Left ventricle myocardium superior (tissue), 1 donor: ENCODE results near the gene SEC14L2. TPM values are rescaled to one million over a fixed set of nuclear protein-coding genes. Genes with fewer than 3 reads are reported as not detected.

Experiments used
- ATAC-seq: fragments of 200-7000 bp; cut with Tn5 transposase; one replicate; pipeline ENCODE4 v1.9.1; 2020; ENCODE audit warnings: mild to moderate bottlenecking, moderate library complexity
- DNase-seq: peaks from one replicate; pipeline ENCODE4 v3.0.0-alpha.2; 2020
- intact Hi-C: fragments of 100-400 bp; cut with micrococcal nuclease; formaldehyde crosslinking; loops from one replicate; pipeline ENCODE4 v1.11.0; 2022
- long read RNA-seq: library from polyadenylated mRNA; unstranded; transcript quantifications from one replicate; pipeline ENCODE4 v2.0.0, GENCODE V29; 2021
- total RNA-seq: library from RNA; stranded (reverse); fragmentation: NEBNext Ultra II Directional; extraction: Animal tissue kit (Norgen Biotek cat#: 25700); gene quantifications from one replicate; pipeline ENCODE4 v1.2.1, GENCODE V29; 2021
- donor health status: DM: no; HTN: yes; CAD: no; lungs with severe emphysema.

Gene SEC14L2
- 0.82 TPM for total RNA-seq
- long read RNA-seq = 0 reads

DNA sequence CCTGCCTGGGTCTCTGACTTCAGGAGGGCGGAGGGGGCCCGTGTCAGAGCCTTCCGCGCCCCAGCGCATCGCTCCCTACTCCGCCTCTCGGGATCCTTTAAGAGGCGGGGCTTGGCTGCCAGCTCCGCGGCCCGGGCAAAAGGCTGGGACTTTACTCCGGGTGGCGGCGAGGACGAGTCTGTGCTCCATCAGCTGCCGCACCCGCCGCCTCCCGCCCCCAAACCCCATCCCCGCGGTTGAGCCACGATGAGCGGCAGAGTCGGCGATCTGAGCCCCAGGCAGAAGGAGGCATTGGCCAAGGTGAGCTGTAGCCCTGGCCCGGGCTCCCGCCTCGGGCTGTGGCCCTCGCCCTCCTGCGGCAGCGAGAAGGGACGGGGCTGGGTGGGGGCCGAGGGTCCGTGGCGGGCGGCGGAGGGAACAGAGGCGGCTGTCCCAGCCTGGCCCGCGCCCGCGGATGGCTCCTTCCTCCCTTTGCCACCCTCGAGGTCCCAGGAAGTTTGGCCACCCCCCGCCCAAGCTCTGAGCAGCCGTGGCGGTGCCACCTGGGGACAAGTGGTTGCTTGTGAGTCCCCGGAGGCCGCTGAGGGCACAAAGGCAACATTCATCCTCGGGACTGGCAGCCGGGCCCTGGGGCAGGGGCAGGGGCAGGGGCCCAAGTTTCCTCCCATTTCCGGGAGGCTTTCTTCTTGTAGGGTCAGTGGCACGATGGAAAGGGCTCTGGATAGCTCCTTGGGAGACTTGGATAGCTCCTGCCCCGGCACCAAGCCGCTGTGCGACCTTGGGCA, at the start of gene SEC14L2:
Gene SEC14L2 (plus strand): TSS at position 148 of the 785 bp plus-strand sequence. CDS start 99 bp downstream, at position 247.
- DNase-seq (peak; percentile 82), ATAC-seq (peak; percentile 82)
- intact Hi-C loops = loop anchor here (10.0 kb wide), 1 partner anchor 88 kb away; no protein-coding TSS in a partner anchor

DNA sequence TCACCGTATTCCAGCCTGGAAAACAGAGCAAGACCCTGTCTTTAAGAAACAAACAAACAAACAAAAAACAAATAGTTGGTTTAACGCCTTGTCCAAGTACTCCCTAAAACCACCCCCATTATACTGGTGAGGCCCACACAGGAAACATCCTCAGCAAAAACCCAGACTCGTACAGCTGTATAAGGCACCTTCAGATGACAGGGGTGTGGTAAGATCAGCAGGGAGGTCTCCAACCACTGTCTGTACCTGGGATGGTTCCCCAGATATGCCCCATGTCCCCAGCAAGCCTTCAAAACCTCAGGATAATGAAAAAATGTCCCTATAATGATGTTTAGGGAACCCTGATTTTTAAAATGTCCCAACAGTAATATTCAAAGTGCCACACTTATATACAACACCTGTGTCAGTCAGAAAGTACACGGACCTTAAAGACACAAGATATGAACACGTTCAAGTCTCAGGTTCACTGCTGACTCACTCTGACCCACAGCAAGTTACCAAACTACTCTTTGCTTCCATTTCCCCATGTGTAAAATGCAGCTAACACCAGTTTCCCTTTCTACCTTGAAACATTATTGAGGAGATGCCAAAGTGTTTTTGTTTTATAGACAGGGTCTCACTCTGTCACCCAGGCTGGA, 49.4 kb upstream of the SEC14L2 start:
- no peak for DNase-seq
- no peak for ATAC-seq

DNA sequence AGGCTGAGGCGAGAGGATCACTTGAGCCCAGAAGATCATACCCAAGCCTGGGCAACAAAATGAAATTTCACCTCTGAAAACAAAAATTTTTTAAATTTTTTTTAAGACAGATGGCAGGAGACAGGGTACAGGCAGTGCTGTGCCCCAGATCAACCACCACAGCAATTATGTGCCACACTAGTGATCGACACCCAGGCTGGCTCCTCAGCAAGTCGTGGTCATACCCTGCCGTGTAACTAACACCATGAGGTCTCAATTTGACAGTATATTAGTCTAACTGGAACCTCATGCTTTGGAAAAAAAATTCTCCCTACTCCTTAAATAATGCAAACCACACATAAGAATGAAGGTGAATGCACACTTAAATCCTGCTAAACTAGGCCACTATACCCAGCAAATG, 48.4 kb upstream of the SEC14L2 start:
- intact Hi-C loops = loop anchor here (10.0 kb wide), 1 partner anchor 54 kb away; no protein-coding TSS in a partner anchor
- no peak for ATAC-seq
- DNase-seq = no peak

More for the DNA sequence above, 49.4 kb upstream of the SEC14L2 start:
- intact Hi-C loops = loop anchor here (10.0 kb wide), 1 partner anchor 53 kb away; no protein-coding TSS in a partner anchor

DNA sequence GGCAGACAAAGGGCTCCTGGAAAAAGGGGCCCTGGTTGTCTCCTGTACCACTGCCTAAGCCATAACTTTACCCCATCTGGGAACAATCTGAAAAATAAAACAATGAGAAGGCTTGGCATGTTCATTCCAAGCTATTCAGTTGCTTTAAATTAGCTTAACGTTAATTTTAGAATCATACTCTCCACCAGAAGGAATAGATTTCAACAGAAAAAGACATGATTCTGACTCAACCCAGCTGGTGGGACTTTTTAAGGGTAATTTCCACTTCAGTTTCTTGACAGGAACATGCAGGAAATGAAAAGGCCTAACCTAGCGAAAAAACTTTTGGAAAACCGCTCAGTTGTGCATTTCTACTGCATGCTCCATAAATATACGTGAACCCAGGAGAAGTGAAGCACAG, 48.0 kb upstream of the SEC14L2 start:
- ATAC-seq = no peak
- intact Hi-C loops = loop anchor here (10.0 kb wide), 1 partner anchor 54 kb away; no protein-coding TSS in a partner anchor
- DNase-seq = no peak

DNA sequence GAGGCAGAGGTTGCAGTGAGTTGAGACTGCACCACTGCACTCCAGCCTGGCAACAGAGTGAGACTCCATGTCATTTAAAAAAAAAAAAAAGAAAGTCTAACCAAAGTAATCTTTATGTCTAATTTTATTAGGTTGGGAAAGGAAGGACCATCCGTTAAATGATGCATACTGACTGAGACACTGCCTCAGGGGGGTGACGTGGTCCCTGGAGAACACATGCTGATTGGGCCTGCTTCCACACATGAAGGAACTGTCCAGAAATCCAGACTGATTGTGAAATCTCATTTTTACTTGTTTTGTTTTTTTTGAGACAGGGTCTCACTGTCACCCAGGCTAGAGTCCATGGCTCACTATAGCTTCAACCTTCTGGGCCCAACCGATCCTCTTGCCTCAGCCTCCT, 45.6 kb upstream of the SEC14L2 start:
- DNase-seq (no peak), ATAC-seq (no peak)
- intact Hi-C loops = no loop called here

DNA sequence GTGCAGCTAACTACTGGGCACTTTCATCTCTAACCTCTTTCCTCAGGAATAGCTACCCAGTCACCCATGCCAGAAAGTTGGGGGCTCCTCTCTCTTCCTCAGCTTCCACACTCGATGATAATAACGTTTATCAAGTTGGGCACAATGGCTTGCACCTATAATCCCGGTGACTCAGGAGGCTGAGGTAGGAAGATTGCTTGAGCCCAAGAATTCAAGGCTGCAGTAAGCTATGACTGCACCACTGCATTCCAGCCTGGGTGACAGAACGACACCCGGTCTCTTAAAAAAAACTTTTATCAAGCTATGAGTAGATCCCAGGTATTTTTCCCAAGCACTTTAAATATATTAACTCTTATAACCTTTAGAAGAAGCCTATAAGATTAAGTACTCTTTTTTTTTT, 42.2 kb upstream of the SEC14L2 start:
- ATAC-seq = no peak
- intact Hi-C loops = no loop called here
- no peak for DNase-seq

DNA sequence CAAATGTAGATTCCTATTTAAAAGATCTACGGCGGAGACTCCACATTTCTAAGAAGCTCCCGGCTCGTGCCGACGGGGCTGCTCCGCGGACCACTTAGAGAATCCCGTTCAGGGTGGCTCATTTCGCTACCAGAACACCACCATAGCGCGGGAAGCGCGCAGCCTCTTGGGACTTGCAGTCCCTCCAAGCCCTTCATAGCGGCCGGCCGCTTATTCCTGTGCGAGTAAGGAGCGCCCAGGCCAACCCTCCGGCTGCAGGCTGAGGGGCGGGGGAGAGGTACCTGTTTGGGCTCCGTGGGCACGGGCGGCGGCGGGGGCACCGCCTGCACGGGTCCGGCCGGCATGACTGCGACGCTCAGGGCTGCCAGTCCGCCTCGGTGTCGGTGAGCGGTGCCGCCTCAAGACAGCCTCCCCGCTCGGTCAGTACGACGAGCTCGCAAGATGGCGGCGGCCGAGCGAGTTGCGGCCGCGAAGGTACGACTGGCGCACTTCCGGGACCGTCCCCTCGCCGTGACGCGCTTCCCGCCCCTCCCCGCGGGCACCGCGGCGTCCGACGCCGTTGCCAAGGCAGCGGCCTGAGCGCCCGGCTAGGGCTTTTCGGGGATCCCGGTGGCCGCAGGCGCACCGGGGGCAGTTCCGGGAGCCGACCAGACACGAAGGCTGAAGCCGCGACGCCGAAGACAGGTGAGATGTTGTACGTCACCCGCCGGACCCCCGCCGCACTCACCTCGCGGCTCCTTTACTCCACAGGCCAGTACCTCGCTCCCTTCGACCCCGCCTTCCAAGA, 40.2 kb upstream of the SEC14L2 start, which contains the start of the genes CCDC157 and SF3A1:
Gene CCDC157 (plus strand): TSS at position 559 of the 787 bp plus-strand sequence. CDS start 8,994 bp downstream, outside the sequence.
Gene SF3A1 (minus strand): TSS at position 446 of the 787 bp plus-strand sequence. CDS start 102 bp downstream, at position 344.
- ATAC-seq (peak; percentile 99), DNase-seq (peak; percentile 94)
- intact Hi-C loops = no loop called here

DNA sequence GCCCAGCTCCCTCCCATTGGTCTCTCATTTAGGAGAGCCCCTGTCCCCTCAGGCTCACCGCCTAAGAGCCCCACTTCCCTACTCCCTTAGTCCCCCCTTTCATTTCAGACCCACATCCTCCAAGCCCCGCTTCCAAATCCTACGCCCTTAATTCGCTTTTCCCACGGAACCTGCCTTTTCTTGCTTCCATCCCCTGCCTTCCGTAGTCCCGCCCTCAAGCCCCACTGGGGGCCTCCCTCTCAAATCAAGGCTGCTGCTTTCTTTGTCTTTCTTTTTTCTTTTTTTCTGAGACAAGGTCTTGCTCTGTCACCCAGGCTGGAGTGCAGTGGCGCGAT, 39.6 kb upstream of the SEC14L2 start:
- no peak for ATAC-seq
- no peak for DNase-seq
- intact Hi-C loops = no loop called here

DNA sequence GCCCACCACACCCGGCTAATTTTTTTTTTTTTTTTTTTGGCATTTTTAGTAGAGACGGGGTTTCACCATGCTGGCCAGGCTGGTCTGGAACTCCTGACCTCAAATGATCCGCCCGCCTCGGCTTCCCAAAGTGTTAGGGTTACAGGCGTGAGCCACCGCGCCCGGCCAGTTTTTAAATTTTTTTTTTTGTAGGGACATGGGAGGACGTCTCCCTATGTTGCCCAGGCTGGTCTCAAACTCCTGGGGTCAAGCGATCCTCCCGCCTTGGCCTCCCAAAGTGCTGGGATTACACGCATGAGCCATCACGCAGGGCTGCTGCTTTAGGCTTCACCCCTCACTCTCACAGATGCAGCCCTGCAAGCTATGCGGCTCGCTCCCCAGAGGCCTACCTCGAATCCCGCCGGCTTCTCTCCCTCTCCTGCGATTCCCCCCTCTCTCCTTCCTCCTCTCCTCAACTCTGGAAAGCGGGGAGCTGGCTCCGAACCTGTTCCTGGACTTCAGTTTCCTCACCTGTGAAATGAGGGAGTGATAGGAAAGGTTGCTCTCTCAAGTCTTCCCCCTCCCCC, 39.1 kb upstream of the SEC14L2 start:
- no peak for ATAC-seq
- DNase-seq = no peak
- intact Hi-C loops = no loop called here

DNA sequence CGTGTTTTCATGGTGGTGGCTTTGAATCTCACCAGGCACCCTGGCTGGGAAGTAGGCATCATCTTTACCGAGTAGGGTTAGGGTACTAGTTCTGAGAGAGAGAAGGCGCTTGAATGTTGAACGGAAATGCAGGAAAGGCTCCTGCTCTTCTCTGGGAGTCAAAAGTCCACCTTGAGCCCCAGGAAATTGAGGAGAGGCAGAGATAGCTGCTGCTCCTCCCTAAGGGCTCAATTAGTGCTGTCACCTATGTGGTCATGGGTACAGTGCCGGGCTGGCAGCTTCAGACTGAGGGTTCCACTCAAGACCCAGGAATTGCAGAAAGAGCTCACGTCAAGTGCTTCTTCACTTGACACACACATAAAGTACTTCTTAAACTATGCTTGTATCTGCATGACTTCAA, 38.3 kb upstream of the SEC14L2 start:
- intact Hi-C loops = no loop called here
- ATAC-seq (no peak), DNase-seq (no peak)

DNA sequence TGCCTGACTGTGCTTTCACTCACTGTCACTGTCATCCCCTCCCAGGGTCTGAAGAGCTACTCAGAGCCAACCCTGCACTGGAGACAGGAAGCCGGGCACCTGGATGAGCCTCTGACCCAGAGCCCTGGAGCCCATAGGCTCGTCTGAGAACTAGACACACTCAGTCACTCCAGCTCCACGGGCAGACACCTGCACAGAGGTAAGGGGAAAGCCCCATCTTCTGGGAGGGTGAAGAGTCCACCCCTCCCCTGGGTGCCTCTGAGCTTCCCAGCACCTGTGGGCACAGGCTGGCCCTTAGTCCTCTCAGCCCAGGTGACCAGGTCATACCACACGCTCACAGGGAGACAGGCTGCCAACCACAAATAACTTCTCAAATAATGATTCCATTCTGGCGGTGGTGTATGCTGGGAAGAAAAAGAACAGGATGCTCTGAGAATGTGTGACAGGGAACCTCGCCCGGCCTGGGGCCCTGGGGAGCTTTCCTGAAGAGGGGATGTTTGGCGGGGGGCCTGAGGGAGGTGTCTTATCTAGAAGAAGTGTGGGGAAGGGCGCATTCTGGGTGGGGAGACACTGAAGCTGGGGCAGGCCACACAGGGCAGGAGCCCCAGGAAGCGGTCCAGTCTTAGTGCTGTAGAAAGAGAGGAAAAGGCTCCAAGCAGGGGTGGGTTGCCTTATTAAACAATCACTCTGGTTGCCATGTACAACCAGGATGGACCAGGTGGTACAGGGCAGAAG, 34.7 kb upstream of the SEC14L2 start:
- no peak for ATAC-seq
- intact Hi-C loops = no loop called here
- DNase-seq = no peak

DNA sequence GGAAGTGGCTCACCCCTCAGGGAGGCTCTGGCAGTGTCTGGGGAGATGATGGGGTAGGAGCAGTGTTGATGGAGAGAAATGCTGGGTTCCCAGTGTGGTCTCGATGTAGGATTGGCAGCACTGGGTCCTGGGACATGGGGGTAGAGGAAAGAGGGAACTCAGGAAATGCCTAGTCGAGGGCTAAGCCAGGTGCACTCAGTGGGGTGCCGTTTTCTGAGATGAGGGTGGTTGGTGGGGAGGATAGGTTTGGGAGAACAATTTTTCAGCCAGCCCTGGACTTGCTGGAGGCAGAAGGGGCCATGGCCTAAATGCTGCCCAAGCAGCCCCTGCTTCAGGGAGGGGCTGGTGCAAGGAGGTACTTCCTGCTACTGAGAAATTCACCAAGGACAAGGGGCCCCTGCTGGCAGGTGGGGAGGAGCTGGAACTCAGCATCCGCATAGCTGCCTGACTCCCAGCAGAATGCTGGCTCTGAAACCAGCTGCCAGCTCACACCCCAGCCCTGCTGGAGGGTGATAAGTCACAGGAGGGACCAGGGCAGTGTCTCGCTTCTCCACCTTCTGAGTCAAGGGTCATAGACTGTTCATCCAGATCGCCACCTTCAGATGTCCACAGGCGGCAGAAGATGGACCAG, 34.1 kb upstream of the SEC14L2 start:
- ATAC-seq (no peak), DNase-seq (no peak)
- intact Hi-C loops = no loop called here

DNA sequence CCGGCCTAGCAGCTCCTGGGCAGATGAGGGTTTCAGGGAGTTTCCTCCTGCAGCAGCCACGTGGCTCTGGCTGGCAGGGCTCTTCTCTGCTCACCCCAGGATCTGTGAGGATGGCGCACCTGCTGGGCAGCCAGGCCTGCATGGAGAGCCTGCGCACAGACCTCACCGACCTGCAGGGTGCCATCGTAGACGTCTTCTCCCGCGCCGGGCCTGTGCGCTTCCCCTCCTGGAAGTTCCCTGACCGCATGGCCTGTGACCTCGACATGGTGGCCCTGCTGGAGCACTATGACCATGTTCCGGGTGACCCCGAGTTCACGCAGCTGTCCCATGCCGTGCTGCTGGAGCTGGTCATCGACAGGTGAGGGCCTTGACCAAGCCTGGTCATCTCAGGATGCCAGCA, 30.9 kb upstream of the SEC14L2 start:
- no peak for ATAC-seq
- intact Hi-C loops = no loop called here

DNA sequence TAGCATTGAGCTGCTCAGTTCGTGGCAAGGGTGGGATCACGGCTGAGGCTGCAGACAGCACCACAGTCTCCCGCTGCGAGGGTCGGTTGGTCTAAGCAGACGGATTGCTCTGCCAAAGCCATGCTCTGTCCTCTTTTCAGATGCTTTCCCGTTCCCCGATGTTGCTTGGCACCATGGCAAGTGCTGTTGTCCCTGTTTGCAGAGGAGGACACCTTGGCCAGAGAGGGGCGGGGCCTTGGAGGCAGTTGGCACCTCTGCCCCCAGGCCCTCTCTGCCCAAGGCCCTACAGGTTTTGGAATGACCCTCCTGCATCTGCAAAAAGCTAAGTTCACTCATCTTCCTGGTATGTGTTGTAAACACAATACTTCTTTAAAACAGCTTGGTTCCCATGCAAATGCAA, 28.4 kb upstream of the SEC14L2 start:
- intact Hi-C loops = no loop called here
- ATAC-seq (no peak), DNase-seq (no peak)

More for the DNA sequence above, 30.9 kb upstream of the SEC14L2 start:
- no peak for DNase-seq

DNA sequence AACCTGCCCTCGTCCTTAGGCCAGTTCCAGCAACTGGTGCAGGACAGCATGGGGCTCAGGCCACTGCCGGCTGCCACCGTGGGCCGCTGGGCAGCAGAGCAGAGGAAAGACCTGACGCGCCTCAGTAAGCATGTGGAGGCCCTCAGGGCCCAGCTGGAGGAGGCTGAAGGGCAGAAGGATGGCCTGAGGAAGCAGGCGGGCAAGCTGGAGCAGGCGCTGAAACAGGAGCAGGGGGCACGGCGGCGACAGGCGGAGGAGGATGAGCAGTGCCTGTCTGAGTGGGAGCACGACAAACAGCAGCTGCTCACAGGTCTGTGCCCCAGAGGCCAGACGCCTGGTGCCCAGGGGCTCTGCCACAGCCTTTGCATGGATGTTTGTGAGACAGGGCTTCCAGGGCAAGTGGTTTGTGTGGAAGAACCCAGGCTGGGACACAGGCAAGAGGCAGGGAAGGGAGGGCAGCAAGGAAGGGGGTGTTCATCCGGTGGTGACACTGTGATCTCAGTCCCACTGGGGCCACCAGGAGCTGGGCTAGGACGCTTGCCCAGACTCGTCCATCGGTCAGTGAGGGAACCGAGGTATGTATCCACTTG, 26.1 kb upstream of the SEC14L2 start:
- DNase-seq (no peak), ATAC-seq (no peak)
- intact Hi-C loops = no loop called here

DNA sequence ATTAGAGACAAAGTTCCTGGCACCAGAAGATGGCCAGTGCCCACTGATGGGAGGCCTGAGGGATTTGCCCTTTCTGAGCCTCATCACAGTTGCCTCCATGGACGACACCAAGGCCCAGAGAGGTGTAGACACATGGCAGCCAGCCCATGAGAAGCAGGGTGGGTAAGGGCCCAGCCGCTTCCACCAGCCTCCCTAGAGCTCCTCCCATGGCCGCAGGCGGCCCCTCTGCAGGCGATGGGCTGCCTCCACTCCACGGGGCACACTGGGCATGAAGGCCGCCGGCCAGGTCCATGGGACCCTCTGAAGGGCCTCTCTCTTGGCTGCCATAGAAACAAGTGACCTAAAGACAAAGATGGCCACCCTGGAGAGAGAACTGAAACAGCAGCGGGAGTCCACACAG, 25.5 kb upstream of the SEC14L2 start:
- no peak for ATAC-seq
- DNase-seq = no peak
- intact Hi-C loops = no loop called here

DNA sequence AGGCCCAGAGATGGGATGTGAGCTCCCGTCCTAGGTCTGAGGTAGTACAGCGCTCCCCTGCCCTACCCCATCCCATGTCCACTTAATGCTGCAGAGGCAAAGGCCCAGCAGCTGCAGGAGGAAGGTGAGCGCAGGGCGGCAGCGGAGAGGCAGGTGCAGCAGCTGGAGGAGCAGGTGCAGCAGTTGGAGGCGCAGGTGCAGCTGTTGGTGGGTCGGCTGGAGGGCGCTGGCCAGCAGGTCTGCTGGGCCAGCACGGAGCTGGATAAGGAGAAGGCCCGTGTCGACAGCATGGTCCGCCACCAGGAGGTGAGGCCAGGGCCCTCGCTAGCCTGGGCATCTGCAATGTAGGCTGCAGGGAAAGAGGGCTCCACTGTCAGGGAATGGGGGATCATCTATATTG, 24.8 kb upstream of the SEC14L2 start:
- DNase-seq = no peak
- intact Hi-C loops = no loop called here
- ATAC-seq = no peak

DNA sequence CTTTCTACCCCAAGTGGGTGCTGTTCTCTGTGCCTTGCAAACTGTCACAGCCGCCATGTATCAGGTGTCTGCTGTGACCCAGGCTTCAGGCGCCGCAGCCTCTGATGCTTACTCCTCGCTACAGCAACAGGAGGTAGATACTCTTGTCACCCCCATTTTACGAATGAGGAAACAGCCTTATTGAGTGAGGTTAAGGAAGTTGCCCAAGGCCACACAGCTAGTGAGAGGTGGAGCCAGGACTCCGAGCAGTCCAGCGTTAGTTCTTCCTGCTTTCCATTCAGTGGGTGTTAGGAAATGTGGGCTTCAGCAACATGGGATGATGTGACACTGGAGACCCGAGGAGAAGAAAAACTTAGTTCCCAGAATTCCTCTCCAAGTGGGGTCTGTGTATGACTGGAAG, 23.9 kb upstream of the SEC14L2 start:
- ATAC-seq (no peak), DNase-seq (no peak)
- intact Hi-C loops = no loop called here
